ENCODE measurements around the gene DIO3. TPM values are rescaled to one million over a fixed set of nuclear protein-coding genes. Genes with fewer than 3 reads are reported as not detected.

The DIO3 gene
- total RNA-seq, 2 donors from 2014 or later: 24.2 to 60.5 TPM

GRCh38 chr14:101537286-101537685, 24.0 kb upstream of the DIO3 start:
- no peak for TF ChIP-seq CTCF (conservative IDR thresholded peaks at IDR 0.05)
- H3K27ac ChIP-seq (ENCODE audit: low read depth, low read length): no peak overlapping the region
- H3K9me3 ChIP-seq (ENCODE audit: control insufficient read depth, low read length): no peaks in the 10 kb centered on the region
- H3K4me3 Mint-ChIP-seq: no peak overlapping the region
- 93 to 94% methylated on average over 5 to 7 of the region's 7 CpGs for WGBS, 2 experiments (ENCODE audit: insufficient coverage in 1 of 2, insufficient read length in 1 of 2)
- no peaks in the 10 kb centered on the region for H3K9me3 Mint-ChIP-seq
- no peak overlapping the region for H3K4me3 ChIP-seq (ENCODE audit: low read length)
- no peaks in the 10 kb centered on the region for H3K36me3 Mint-ChIP-seq (ENCODE audit: low read depth)
- no peak overlapping the region for H3K9ac ChIP-seq (ENCODE audit: extremely low read depth, low read length, poor library complexity, severe bottlenecking)
- no peaks in the 10 kb centered on the region for H3K4me1 ChIP-seq (ENCODE audit: control insufficient read depth, insufficient read depth, low read length)
- H3K27me3 Mint-ChIP-seq (ENCODE audit: insufficient read depth): peaks cover 8% of the 10 kb centered on the region
- DNase-seq: no peak
- H3K27ac Mint-ChIP-seq: no peak overlapping the region
- no peaks in the 10 kb centered on the region for H3K27me3 ChIP-seq (ENCODE audit: control insufficient read depth, insufficient read depth, low read length, poor library complexity, severe bottlenecking)
- H3K4me1 Mint-ChIP-seq: no peaks in the 10 kb centered on the region
- H3K36me3 ChIP-seq (ENCODE audit: control insufficient read depth, insufficient read depth, low read length): no peaks in the 10 kb centered on the region

- Mint-ChIP-seq H3K36me3 (ENCODE audit: low read depth) (no peaks in the 10 kb centered on the region), H3K4me1 (no peaks in the 10 kb centered on the region), H3K27me3 (ENCODE audit: insufficient read depth) (peaks cover 8% of the 10 kb centered on the region), H3K4me3 (no peak overlapping the region), H3K27ac (no peak overlapping the region), H3K9me3 (peaks cover 4% of the 10 kb centered on the region)
- H3K36me3 ChIP-seq (ENCODE audit: control insufficient read depth, insufficient read depth, low read length): no peaks in the 10 kb centered on the region
- H3K4me1 ChIP-seq (ENCODE audit: control insufficient read depth, insufficient read depth, low read length): no peaks in the 10 kb centered on the region
- peaks cover 2% of the 10 kb centered on the region for H3K9me3 ChIP-seq (ENCODE audit: control insufficient read depth, low read length)
- H3K27me3 ChIP-seq (ENCODE audit: control insufficient read depth, insufficient read depth, low read length, poor library complexity, severe bottlenecking): no peaks in the 10 kb centered on the region
- no peak overlapping the region for H3K9ac ChIP-seq (ENCODE audit: extremely low read depth, low read length, poor library complexity, severe bottlenecking)
- DNase-seq: no peak
- 86% methylated on average over 5 of the region's 5 CpGs; no CpG with 5 or more reads in 1 of the 2 experiments for WGBS, 2 experiments (ENCODE audit: insufficient coverage in 1 of 2, insufficient read length in 1 of 2)
- H3K27ac ChIP-seq (ENCODE audit: low read depth, low read length): no peak overlapping the region
- no peak overlapping the region for H3K4me3 ChIP-seq (ENCODE audit: low read length)
- no peak for TF ChIP-seq CTCF (conservative IDR thresholded peaks at IDR 0.05)
Measured at GRCh38 chr14:101538878-101539277, 22.4 kb upstream of the DIO3 start.

GRCh38 chr14:101539880-101540279, 21.4 kb upstream of the DIO3 start:
- H3K4me3 ChIP-seq (ENCODE audit: low read length): no peak overlapping the region
- H3K36me3 ChIP-seq (ENCODE audit: control insufficient read depth, insufficient read depth, low read length): no peaks in the 10 kb centered on the region
- DNase-seq: no peak
- Mint-ChIP-seq H3K4me3 (no peak overlapping the region), H3K27me3 (ENCODE audit: insufficient read depth) (peaks cover 8% of the 10 kb centered on the region), H3K27ac (no peak overlapping the region), H3K9me3 (peaks cover 8% of the 10 kb centered on the region), H3K4me1 (no peaks in the 10 kb centered on the region), H3K36me3 (ENCODE audit: low read depth) (no peaks in the 10 kb centered on the region)
- no peaks in the 10 kb centered on the region for H3K4me1 ChIP-seq (ENCODE audit: control insufficient read depth, insufficient read depth, low read length)
- no peak for TF ChIP-seq CTCF (conservative IDR thresholded peaks at IDR 0.05)
- WGBS, 2 experiments (ENCODE audit: insufficient coverage in 1 of 2, insufficient read length in 1 of 2): 74 to 87% methylated on average over 11 of the region's 11 CpGs
- H3K9me3 ChIP-seq (ENCODE audit: control insufficient read depth, low read length): peaks cover 3% of the 10 kb centered on the region
- H3K27ac ChIP-seq (ENCODE audit: low read depth, low read length): no peak overlapping the region
- H3K27me3 ChIP-seq (ENCODE audit: control insufficient read depth, insufficient read depth, low read length, poor library complexity, severe bottlenecking): no peaks in the 10 kb centered on the region
- H3K9ac ChIP-seq (ENCODE audit: extremely low read depth, low read length, poor library complexity, severe bottlenecking): no peak overlapping the region
